Neutrophil (primary cell): ENCODE measurements around the gene DNAJA1.

Source experiments
- H3K27ac ChIP-seq: fragments of 200-600 bp; sonication (generic); 2 replicates; pipeline ENCODE4 v1.5.1; 2016; ENCODE audit warnings: mild to moderate bottlenecking, moderate library complexity
- H3K27me3 ChIP-seq: fragments of 200-600 bp; sonication (generic); 2 replicates; pipeline ENCODE4 v1.6.0; 2016; ENCODE audit warnings: mild to moderate bottlenecking
- H3K36me3 ChIP-seq: fragments of 200-600 bp; sonication (generic); 2 replicates; pipeline ENCODE4 v1.5.1; 2017
- H3K4me1 ChIP-seq, 2 experiments: fragments of 200-600 bp in 1 of 2; sonication (generic) in 1 of 2; 1 replicate in 1 of 2; 2 replicates in 1 of 2; pipeline versions ENCODE4 v1.5.1 to v1.6.1; 2013 to 2016; ENCODE audit warnings: low read depth in 1 of 2, low read length in 1 of 2, mild to moderate bottlenecking in 1 of 2, moderate library complexity in 1 of 2; ENCODE audit not compliant: control insufficient read depth in 1 of 2, insufficient read depth in 1 of 2
- H3K4me3 ChIP-seq, 2 experiments: fragments of 200-600 bp in 1 of 2; sonication (generic) in 1 of 2; 1 replicate in 1 of 2; 2 replicates in 1 of 2; pipeline ENCODE4 v1.5.1; 2013 to 2016; ENCODE audit warnings: low read depth in 1 of 2, low read length in 1 of 2, mild to moderate bottlenecking in 1 of 2, moderate library complexity in 1 of 2
- H3K9me3 ChIP-seq: fragments of 200-600 bp; sonication (generic); 2 replicates; pipeline ENCODE4 v1.5.1; 2016
- CTCF ChIP-seq: fragments of 200-600 bp; sonication (generic); IDR thresholded peaks from 2 replicates; pipeline ENCODE4 v1.5.1; 2016; ENCODE audit warnings: antibody characterized with exemption

DNAJA1 gene

GRCh38 chr9:33048054-33048465 is 23.0 kb downstream of the DNAJA1 start:
- Histone ChIP-seq H3K9me3 (no peaks in the 10 kb centered on the region), H3K27ac (no peak overlapping the region), H3K4me1 (peaks cover 15 to 19% of the 10 kb centered on the region in 2 experiments), H3K27me3 (no peaks in the 10 kb centered on the region), H3K36me3 (peaks cover 59% of the 10 kb centered on the region), H3K4me3 (no peak overlapping the region)
- TF ChIP-seq CTCF, result no peak

- H3K36me3 ChIP-seq, result peaks cover 75% of the 10 kb centered on the region
- H3K4me1 ChIP-seq, result peaks cover 0 to 1% of the 10 kb centered on the region in 2 experiments
- no peaks in the 10 kb centered on the region for H3K27me3 ChIP-seq
- no peaks in the 10 kb centered on the region for H3K9me3 ChIP-seq
- no peak overlapping the region for H3K4me3 ChIP-seq
- no peak overlapping the region for H3K27ac ChIP-seq
- TF ChIP-seq CTCF, result no peak
These were observed 24.7 kb downstream of the DNAJA1 start for GRCh38 chr9:33049680-33050361.

GRCh38 chr9:33051144-33051543 is 26.1 kb downstream of the DNAJA1 start:
- Histone ChIP-seq H3K9me3 (no peaks in the 10 kb centered on the region), H3K4me1 (no peaks in the 10 kb centered on the region), H3K36me3 (peaks cover 84% of the 10 kb centered on the region), H3K4me3 (no peak overlapping the region), H3K27ac (no peak overlapping the region), H3K27me3 (no peaks in the 10 kb centered on the region)
- TF ChIP-seq CTCF, result no peak

- Histone ChIP-seq H3K4me1 (no peaks in the 10 kb centered on the region), H3K27ac (no peak overlapping the region), H3K4me3 (no peak overlapping the region), H3K36me3 (peaks cover 88% of the 10 kb centered on the region), H3K27me3 (no peaks in the 10 kb centered on the region), H3K9me3 (no peaks in the 10 kb centered on the region)
- TF ChIP-seq CTCF, result no peak
These were observed 40.3 kb downstream of the DNAJA1 start for GRCh38 chr9:33065157-33066076.

DNA sequence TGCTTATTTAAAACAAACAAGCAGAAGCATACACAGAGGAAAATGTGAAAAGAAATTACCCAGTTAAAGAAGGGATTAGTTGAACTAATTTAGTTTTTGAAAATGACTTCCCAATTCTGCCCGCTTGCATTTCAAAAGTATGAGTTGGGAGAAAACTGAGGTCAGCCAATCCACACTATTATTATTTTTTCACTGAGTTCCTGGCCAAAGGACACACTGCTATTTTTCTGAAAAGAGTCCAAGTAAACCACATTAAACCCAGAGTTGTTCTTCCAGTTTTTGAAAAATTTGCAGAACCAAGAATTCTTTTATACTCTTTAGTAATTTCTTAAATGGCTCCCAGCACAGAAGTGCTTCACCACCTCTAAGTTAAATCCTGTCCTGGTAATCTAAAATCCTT is 43.9 kb downstream of the DNAJA1 start:
- no peak for TF ChIP-seq CTCF

More for the DNA sequence above, 43.9 kb downstream of the DNAJA1 start:
- Histone ChIP-seq H3K4me3 (no peak overlapping the region), H3K36me3 (peaks cover 79% of the 10 kb centered on the region), H3K27ac (no peak overlapping the region), H3K4me1 (no peaks in the 10 kb centered on the region), H3K27me3 (no peaks in the 10 kb centered on the region), H3K9me3 (no peaks in the 10 kb centered on the region)
